GM23248 (cell line): Measurements from ENCODE around the gene SLC34A1.

Experiments
- EZH2 ChIP-seq: fragments of 200-600 bp; sonication (generic); IDR thresholded peaks from 2 replicates; pipeline ENCODE4 v1.6.1; 2018; ENCODE audit warnings: antibody characterized with exemption, mild to moderate bottlenecking; ENCODE audit not compliant: insufficient read depth, poor library complexity, severe bottlenecking
- EZH2phosphoT487 ChIP-seq: fragments of 200-600 bp; sonication (generic); IDR thresholded peaks from 2 replicates; pipeline ENCODE4 v1.6.1; 2018; ENCODE audit warnings: antibody characterized with exemption, moderate library complexity, mild to moderate bottlenecking, low read depth; ENCODE audit not compliant: insufficient read depth

DNA sequence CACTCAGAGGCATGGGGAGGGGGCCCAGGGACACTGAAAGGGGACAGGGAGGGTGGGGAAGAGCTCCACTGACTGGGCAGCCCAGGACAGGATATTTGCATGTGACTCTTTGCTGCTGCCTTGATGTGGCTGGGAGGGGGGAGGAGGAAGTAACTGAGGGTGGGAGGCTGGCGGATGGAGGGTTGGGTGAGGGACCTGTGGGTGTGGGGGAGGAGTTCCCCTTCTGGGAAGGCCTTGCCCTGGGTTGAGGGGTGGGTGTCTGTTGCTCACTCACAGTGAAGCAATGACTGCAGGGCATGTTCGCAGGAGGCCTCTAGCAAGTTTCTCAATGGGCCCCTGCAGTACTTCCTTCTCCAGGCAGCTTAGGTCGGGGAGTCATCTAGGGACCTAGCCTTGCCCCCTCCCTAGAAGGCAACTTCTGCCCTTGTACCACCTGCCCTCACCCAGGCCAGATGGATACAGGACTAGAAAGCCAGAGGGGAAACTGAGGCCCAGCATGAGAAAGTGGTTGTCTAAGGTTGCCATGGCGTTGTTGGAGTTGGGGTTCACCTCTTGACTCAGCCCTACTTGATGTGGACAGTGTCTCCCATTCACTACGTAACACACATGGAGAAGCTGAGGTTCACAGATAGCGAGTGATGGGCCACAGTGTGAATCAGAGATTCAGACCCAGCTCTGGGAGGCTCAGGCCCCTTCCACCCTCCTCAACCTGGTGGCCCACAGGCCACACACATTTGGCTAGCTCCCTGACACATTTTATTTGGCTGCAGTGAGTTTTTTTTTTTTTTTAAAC is 45.2 kb downstream of the SLC34A1 start:
- TF ChIP-seq EZH2 (no peak), EZH2phosphoT487 (no peak)
